ENCODE data around the gene PSMG1.

PSMG1 gene

DNA sequence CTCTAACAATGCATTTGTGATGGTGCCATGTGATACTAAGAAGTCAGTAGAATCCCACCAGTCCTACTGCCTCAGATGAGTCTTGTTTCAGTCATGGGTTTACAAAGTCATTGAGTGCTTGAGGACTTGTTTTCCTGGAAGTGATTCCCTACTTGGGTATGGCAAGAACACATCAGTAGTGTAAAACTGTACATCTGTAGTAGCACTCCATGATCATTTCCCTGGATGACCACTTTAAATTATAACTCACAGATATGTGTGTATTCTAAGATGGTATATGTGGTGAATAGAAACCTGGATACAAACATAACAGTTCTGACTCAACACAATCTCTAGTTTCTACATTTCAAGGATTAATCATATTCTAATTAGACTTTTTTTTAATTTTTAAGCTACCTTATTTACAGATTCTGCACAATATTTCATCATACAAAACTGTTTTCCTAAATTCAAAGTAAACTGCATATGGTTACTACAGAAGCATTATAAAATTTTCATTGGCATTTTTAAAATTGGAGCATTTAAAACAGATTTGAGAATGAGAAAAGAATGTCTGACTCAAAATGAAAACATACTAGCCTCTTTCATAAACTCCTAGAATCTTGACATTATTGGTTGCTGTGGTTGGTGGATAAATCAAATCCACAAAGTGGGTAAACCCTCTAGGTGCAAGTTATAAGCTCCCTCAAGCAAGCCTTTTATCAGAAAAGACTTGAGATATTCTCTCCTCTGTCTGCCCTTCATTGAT is 6.8 kb upstream of the PSMG1 start:
- TF ChIP-seq ZBTB7A (IDR thresholded peaks at IDR 0.05; ENCODE audit: low read depth) (no peak), NFIC (IDR thresholded peaks at IDR 0.05) (no peak), EGR1 (IDR thresholded peaks at IDR 0.05) (no peak), FOXM1 (IDR thresholded peaks at IDR 0.05; ENCODE audit: borderline replicate concordance, low read depth) (no peak), EP300 (IDR thresholded peaks at IDR 0.05; ENCODE audit: borderline replicate concordance) (no peak), RAD21 (IDR thresholded peaks at IDR 0.05; ENCODE audit: low read depth) (no peak), TCF12 (IDR thresholded peaks at IDR 0.05; ENCODE audit: low read depth) (no peak), CEBPB (IDR thresholded peaks at IDR 0.05) (no peak), CREB1 (IDR thresholded peaks at IDR 0.05; ENCODE audit: low read depth) (no peak), TEAD4 (IDR thresholded peaks at IDR 0.05) (no peak)
- TF ChIP-seq, protein P1, sequence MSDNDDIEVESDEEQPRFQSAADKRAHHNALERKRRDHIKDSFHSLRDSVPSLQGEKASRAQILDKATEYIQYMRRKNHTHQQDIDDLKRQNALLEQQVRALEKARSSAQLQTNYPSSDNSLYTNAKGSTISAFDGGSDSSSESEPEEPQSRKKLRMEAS (IDR thresholded peaks at IDR 0.05): no peak
- TF ChIP-seq, protein P2, sequence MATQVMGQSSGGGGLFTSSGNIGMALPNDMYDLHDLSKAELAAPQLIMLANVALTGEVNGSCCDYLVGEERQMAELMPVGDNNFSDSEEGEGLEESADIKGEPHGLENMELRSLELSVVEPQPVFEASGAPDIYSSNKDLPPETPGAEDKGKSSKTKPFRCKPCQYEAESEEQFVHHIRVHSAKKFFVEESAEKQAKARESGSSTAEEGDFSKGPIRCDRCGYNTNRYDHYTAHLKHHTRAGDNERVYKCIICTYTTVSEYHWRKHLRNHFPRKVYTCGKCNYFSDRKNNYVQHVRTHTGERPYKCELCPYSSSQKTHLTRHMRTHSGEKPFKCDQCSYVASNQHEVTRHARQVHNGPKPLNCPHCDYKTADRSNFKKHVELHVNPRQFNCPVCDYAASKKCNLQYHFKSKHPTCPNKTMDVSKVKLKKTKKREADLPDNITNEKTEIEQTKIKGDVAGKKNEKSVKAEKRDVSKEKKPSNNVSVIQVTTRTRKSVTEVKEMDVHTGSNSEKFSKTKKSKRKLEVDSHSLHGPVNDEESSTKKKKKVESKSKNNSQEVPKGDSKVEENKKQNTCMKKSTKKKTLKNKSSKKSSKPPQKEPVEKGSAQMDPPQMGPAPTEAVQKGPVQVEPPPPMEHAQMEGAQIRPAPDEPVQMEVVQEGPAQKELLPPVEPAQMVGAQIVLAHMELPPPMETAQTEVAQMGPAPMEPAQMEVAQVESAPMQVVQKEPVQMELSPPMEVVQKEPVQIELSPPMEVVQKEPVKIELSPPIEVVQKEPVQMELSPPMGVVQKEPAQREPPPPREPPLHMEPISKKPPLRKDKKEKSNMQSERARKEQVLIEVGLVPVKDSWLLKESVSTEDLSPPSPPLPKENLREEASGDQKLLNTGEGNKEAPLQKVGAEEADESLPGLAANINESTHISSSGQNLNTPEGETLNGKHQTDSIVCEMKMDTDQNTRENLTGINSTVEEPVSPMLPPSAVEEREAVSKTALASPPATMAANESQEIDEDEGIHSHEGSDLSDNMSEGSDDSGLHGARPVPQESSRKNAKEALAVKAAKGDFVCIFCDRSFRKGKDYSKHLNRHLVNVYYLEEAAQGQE (IDR thresholded peaks at IDR 0.05; ENCODE audit: low read depth): no peak
- TF ChIP-seq, protein P3, sequence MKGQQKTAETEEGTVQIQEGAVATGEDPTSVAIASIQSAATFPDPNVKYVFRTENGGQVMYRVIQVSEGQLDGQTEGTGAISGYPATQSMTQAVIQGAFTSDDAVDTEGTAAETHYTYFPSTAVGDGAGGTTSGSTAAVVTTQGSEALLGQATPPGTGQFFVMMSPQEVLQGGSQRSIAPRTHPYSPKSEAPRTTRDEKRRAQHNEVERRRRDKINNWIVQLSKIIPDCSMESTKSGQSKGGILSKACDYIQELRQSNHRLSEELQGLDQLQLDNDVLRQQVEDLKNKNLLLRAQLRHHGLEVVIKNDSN (IDR thresholded peaks at IDR 0.05): no peak

DNA sequence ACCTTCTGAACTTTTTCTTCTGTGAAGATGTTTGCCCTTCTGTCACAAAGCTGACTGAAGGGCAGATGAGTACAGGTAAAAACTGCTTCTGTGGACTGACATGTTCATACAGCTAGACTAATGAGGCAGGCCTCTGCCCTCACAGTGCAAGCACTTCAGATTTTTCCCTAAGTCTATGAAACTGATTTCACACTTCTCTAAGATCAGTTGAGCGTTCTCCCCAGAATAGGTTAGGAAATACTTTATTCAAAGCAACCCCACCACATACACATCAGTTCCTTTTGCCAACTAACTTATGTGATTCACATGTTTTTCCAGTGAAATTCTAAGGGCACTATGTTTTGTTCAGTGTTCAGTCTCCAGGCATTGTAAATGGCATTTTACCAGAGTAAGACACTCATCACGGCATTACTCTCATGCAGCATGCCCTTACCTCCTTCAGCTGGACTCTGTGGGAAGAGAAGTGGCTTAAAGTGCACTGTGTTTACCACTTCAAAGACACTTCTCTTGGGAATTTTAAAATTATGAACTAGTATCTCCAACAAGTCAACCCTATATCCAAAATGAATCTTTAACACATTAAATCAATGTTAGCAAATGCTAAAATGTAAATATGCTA is 5.4 kb upstream of the PSMG1 start:
- no peak for TF ChIP-seq RAD21 (IDR thresholded peaks at IDR 0.05; ENCODE audit: low read depth)
- TF ChIP-seq CEBPB (IDR thresholded peaks at IDR 0.05): no peak
- TF ChIP-seq, protein P3 (IDR thresholded peaks at IDR 0.05): no peak
- no peak for TF ChIP-seq EP300 (IDR thresholded peaks at IDR 0.05; ENCODE audit: borderline replicate concordance)
- TF ChIP-seq FOXM1 (IDR thresholded peaks at IDR 0.05; ENCODE audit: borderline replicate concordance, low read depth): no peak
- no peak for TF ChIP-seq ZBTB7A (IDR thresholded peaks at IDR 0.05; ENCODE audit: low read depth)
- no peak for TF ChIP-seq EGR1 (IDR thresholded peaks at IDR 0.05)
- TF ChIP-seq YY1 (IDR thresholded peaks at IDR 0.05; ENCODE audit: low read depth): no peak
- no peak for TF ChIP-seq TEAD4 (IDR thresholded peaks at IDR 0.05)
- TF ChIP-seq, protein P1 (IDR thresholded peaks at IDR 0.05): no peak
- TF ChIP-seq CREB1 (IDR thresholded peaks at IDR 0.05; ENCODE audit: low read depth): no peak
- TF ChIP-seq, protein P2 (IDR thresholded peaks at IDR 0.05; ENCODE audit: low read depth): no peak
- no peak for TF ChIP-seq TAF1 (IDR thresholded peaks at IDR 0.05; ENCODE audit: low read depth)
- TF ChIP-seq TCF12 (IDR thresholded peaks at IDR 0.05; ENCODE audit: low read depth): no peak
- TF ChIP-seq NFIC (IDR thresholded peaks at IDR 0.05): no peak

DNA sequence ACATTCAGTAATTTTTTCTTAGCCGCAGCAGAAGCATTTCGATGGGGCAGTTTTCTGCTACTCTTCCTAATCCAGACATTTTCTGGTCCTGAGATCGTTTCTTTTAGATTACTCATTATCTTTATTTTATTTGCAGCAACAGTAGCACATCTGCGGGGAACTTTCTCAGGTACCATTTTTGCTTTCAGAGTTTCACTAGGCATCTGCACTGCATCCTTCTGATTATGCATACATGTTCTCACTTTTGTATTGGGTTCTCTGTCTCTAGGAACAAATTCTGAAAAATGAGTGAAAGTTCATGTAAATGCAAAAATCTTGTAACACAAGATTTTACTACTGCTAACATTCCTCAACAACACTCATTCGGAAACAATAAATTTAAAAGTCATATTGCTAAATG is 3.9 kb upstream of the PSMG1 start:
- no peak for TF ChIP-seq TEAD4 (IDR thresholded peaks at IDR 0.05)
- TF ChIP-seq RAD21 (IDR thresholded peaks at IDR 0.05; ENCODE audit: low read depth): no peak

DNA sequence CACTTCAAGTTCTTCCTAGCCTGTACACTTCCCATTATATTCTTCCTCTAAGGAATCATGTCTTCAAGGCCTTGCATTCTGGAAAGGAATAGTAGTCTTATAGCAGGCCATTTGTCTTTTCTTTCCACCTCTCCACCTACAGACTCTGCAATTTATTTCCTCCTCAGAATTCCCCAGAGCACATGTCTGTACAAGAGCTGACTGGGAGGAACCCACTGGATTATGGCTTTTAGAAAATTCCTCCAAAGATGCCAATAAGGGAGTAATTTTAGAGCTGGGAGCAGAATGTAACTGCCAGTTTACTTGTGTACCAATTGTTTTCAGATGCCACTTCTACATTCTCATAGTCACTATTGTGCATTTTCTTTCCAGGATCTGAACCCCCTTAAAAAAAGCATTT is 3.4 kb upstream of the PSMG1 start:
- TF ChIP-seq TAF1 (IDR thresholded peaks at IDR 0.05; ENCODE audit: low read depth): no peak
- TF ChIP-seq NFIC (IDR thresholded peaks at IDR 0.05): no peak
- no peak for TF ChIP-seq TCF12 (IDR thresholded peaks at IDR 0.05; ENCODE audit: low read depth)
- TF ChIP-seq EP300 (IDR thresholded peaks at IDR 0.05; ENCODE audit: borderline replicate concordance): no peak
- TF ChIP-seq, protein P2 (IDR thresholded peaks at IDR 0.05; ENCODE audit: low read depth): no peak
- no peak for TF ChIP-seq CREB1 (IDR thresholded peaks at IDR 0.05; ENCODE audit: low read depth)
- no peak for TF ChIP-seq YY1 (IDR thresholded peaks at IDR 0.05; ENCODE audit: low read depth)
- TF ChIP-seq, protein P3 (IDR thresholded peaks at IDR 0.05): no peak
- TF ChIP-seq RAD21 (IDR thresholded peaks at IDR 0.05; ENCODE audit: low read depth): no peak
- TF ChIP-seq ZBTB7A (IDR thresholded peaks at IDR 0.05; ENCODE audit: low read depth): no peak
- no peak for TF ChIP-seq TEAD4 (IDR thresholded peaks at IDR 0.05)
- no peak for TF ChIP-seq FOXM1 (IDR thresholded peaks at IDR 0.05; ENCODE audit: borderline replicate concordance, low read depth)
- no peak for TF ChIP-seq EGR1 (IDR thresholded peaks at IDR 0.05)
- TF ChIP-seq, protein P1 (IDR thresholded peaks at IDR 0.05): no peak
- TF ChIP-seq CEBPB (IDR thresholded peaks at IDR 0.05): no peak
